HEK293 (cell line): ENCODE results near the gene ETF1.

Experiments used
- GFI1B ChIP-seq: fragments of 450-650 bp; formaldehyde crosslinking; IDR thresholded peaks from 2 replicates; pipeline ENCODE4 v1.5.1; 2016; ENCODE audit warnings: missing biosample characterization, missing genetic modification characterization
- GLI4 ChIP-seq: fragments of 450-650 bp; formaldehyde crosslinking; IDR thresholded peaks from 2 replicates; pipeline ENCODE4 v1.5.1; 2016; ENCODE audit warnings: missing biosample characterization, missing genetic modification characterization
- HOXD13 ChIP-seq: sonication (generic); formaldehyde crosslinking; IDR thresholded peaks from 2 replicates; pipeline ENCODE4 v1.8.0; 2022; ENCODE audit warnings: missing genetic modification reagents, borderline replicate concordance
- REPIN1 ChIP-seq: fragments of 450-650 bp; formaldehyde crosslinking; IDR thresholded peaks from 2 replicates; pipeline ENCODE4 v1.5.1; 2017; ENCODE audit warnings: missing biosample characterization, missing genetic modification characterization, low read depth
- WT1 ChIP-seq: fragments of 450-650 bp; formaldehyde crosslinking; IDR thresholded peaks from 2 replicates; pipeline ENCODE4 v1.5.1; 2016; ENCODE audit warnings: missing biosample characterization, missing genetic modification characterization
- ZBTB1 ChIP-seq: fragments of 450-650 bp; formaldehyde crosslinking; IDR thresholded peaks from 2 replicates; pipeline ENCODE4 v1.5.1; 2016; ENCODE audit warnings: missing biosample characterization, missing genetic modification characterization
- ZBTB11 ChIP-seq: fragments of 450-650 bp; formaldehyde crosslinking; conservative IDR thresholded peaks from 2 replicates; pipeline ENCODE4 v1.5.1; 2016; ENCODE audit warnings: low read depth, missing biosample characterization, missing genetic modification characterization
- ZBTB21 ChIP-seq: fragments of 450-650 bp; formaldehyde crosslinking; IDR thresholded peaks from 2 replicates; pipeline ENCODE4 v1.5.1; 2017; ENCODE audit warnings: missing biosample characterization, missing genetic modification characterization
- ZFP37 ChIP-seq: fragments of 450-650 bp; formaldehyde crosslinking; IDR thresholded peaks from 2 replicates; pipeline ENCODE4 v1.5.1; 2016; ENCODE audit warnings: missing biosample characterization, missing genetic modification characterization
- ZIC2 ChIP-seq: fragments of 450-650 bp; formaldehyde crosslinking; IDR thresholded peaks from 2 replicates; pipeline ENCODE4 v1.5.1; 2016; ENCODE audit warnings: missing biosample characterization, missing genetic modification characterization
- ZNF175 ChIP-seq: fragments of 450-650 bp; formaldehyde crosslinking; IDR thresholded peaks from 2 replicates; pipeline ENCODE4 v1.5.1; 2016; ENCODE audit warnings: missing biosample characterization, missing genetic modification characterization
- ZNF18 ChIP-seq: fragments of 450-650 bp; formaldehyde crosslinking; IDR thresholded peaks from 2 replicates; pipeline ENCODE4 v1.5.1; 2016; ENCODE audit warnings: missing biosample characterization, missing genetic modification characterization
- ZNF214 ChIP-seq: fragments of 450-650 bp; formaldehyde crosslinking; IDR thresholded peaks from 2 replicates; pipeline ENCODE4 v1.5.1; 2017; ENCODE audit warnings: missing biosample characterization, mild to moderate bottlenecking, missing genetic modification characterization, borderline replicate concordance
- ZNF280D ChIP-seq: fragments of 450-650 bp; formaldehyde crosslinking; IDR thresholded peaks from 2 replicates; pipeline ENCODE4 v1.5.1; 2016; ENCODE audit warnings: missing biosample characterization, missing genetic modification characterization
- ZNF324 ChIP-seq: fragments of 450-650 bp; formaldehyde crosslinking; IDR thresholded peaks from 2 replicates; pipeline ENCODE4 v1.5.1; 2016; ENCODE audit warnings: missing biosample characterization, missing genetic modification characterization
- ZNF354C ChIP-seq: fragments of 450-650 bp; formaldehyde crosslinking; IDR thresholded peaks from 2 replicates; pipeline ENCODE4 v1.5.1; 2016; ENCODE audit warnings: missing biosample characterization, missing genetic modification characterization, low read depth, borderline replicate concordance
- ZNF48 ChIP-seq: fragments of 450-650 bp; formaldehyde crosslinking; IDR thresholded peaks from 2 replicates; pipeline ENCODE4 v1.5.1; 2016; ENCODE audit warnings: missing biosample characterization, missing genetic modification characterization
- ZNF571 ChIP-seq: fragments of 450-650 bp; formaldehyde crosslinking; IDR thresholded peaks from 2 replicates; pipeline ENCODE4 v1.5.0; 2017; ENCODE audit warnings: missing biosample characterization, missing genetic modification characterization
- ZNF629 ChIP-seq: fragments of 450-650 bp; formaldehyde crosslinking; IDR thresholded peaks from 2 replicates; pipeline ENCODE4 v1.5.1; 2017; ENCODE audit warnings: missing biosample characterization, missing genetic modification characterization
- ZNF639 ChIP-seq: fragments of 450-650 bp; formaldehyde crosslinking; IDR thresholded peaks from 2 replicates; pipeline ENCODE4 v1.5.1; 2016; ENCODE audit warnings: missing biosample characterization, missing genetic modification characterization
- ZNF768 ChIP-seq: fragments of 450-650 bp; formaldehyde crosslinking; IDR thresholded peaks from 2 replicates; pipeline ENCODE4 v1.5.1; 2018; ENCODE audit warnings: missing biosample characterization, mild to moderate bottlenecking, missing genetic modification characterization
- TF ChIP-seq, protein P1 (sequence below): fragments of 450-650 bp; formaldehyde crosslinking; IDR thresholded peaks from 2 replicates; pipeline ENCODE4 v1.5.1; 2016; ENCODE audit warnings: missing biosample characterization, missing genetic modification characterization
- TF ChIP-seq, protein P2 (sequence below): fragments of 450-650 bp; formaldehyde crosslinking; optimal IDR thresholded peaks from 2 replicates; pipeline ENCODE3; 2016; ENCODE audit warnings: missing biosample characterization, mild to moderate bottlenecking, missing genetic modification characterization
- TF ChIP-seq, protein P3 (sequence below): fragments of 450-650 bp; formaldehyde crosslinking; IDR thresholded peaks from 2 replicates; pipeline ENCODE4 v1.5.1; 2016; ENCODE audit warnings: missing biosample characterization, missing genetic modification characterization

Gene ETF1

GRCh38 chr5:138491669-138492559 lies 51.1 kb downstream of the ETF1 start (continued):
- TF ChIP-seq GFI1B (tag by site-specific recombination): no peak
- TF ChIP-seq ZNF354C (tag by site-specific recombination): no peak
- 0 out of 2 replicates have a peak, but pooled peaks have one; percentile 9 for TF ChIP-seq WT1
- TF ChIP-seq ZNF768: no peak
- TF ChIP-seq ZBTB1 (tag by site-specific recombination): no peak
- TF ChIP-seq, protein P1, sequence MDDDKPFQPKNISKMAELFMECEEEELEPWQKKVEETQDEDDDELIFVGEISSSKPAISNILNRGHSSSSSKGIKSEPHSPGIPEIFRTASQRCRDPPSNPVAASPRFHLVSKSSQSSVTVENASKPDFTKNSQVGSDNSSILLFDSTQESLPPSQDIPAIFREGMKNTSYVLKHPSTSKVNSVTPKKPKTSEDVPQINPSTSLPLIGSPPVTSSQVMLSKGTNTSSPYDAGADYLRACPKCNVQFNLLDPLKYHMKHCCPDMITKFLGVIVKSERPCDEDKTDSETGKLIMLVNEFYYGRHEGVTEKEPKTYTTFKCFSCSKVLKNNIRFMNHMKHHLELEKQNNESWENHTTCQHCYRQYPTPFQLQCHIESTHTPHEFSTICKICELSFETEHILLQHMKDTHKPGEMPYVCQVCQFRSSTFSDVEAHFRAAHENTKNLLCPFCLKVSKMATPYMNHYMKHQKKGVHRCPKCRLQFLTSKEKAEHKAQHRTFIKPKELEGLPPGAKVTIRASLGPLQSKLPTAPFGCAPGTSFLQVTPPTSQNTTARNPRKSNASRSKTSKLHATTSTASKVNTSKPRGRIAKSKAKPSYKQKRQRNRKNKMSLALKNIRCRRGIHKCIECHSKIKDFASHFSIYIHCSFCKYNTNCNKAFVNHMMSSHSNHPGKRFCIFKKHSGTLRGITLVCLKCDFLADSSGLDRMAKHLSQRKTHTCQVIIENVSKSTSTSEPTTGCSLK (tag by site-specific recombination): no peak
- TF ChIP-seq, protein P2, sequence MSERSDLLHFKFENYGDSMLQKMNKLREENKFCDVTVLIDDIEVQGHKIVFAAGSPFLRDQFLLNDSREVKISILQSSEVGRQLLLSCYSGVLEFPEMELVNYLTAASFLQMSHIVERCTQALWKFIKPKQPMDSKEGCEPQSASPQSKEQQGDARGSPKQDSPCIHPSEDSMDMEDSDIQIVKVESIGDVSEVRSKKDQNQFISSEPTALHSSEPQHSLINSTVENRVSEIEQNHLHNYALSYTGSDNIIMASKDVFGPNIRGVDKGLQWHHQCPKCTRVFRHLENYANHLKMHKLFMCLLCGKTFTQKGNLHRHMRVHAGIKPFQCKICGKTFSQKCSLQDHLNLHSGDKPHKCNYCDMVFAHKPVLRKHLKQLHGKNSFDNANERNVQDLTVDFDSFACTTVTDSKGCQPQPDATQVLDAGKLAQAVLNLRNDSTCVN: peak; percentile 67
- no peak for TF ChIP-seq REPIN1 (tag by site-specific recombination)
- no peak for TF ChIP-seq ZBTB21 (tag by site-specific recombination)
- no peak for TF ChIP-seq ZNF280D (tag by site-specific recombination)
- no peak for TF ChIP-seq ZNF639 (tag by site-specific recombination)
- TF ChIP-seq, protein P3, sequence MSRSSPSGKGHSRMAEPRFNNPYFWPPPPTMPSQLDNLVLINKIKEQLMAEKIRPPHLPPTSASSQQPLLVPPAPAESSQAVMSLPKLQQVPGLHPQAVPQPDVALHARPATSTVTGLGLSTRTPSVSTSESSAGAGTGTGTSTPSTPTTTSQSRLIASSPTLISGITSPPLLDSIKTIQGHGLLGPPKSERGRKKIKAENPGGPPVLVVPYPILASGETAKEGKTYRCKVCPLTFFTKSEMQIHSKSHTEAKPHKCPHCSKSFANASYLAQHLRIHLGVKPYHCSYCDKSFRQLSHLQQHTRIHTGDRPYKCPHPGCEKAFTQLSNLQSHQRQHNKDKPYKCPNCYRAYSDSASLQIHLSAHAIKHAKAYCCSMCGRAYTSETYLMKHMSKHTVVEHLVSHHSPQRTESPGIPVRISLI (tag by site-specific recombination): no peak
- no peak for TF ChIP-seq ZFP37 (tag by site-specific recombination)
- no peak for TF ChIP-seq ZNF18 (tag by site-specific recombination)
- TF ChIP-seq ZNF571 (tag by site-specific recombination): no peak
- TF ChIP-seq HOXD13: no peak
- no peak for TF ChIP-seq ZNF629 (tag by site-specific recombination)
- no peak for TF ChIP-seq ZNF324
- TF ChIP-seq ZNF214: no peak
- TF ChIP-seq ZIC2: no peak
- no peak for TF ChIP-seq ZNF48 (tag by site-specific recombination)
- 0 out of 2 replicates have a peak, but pooled peaks have one; percentile 32 for TF ChIP-seq GLI4
- no peak for TF ChIP-seq ZNF175 (tag by site-specific recombination)
- peak; percentile 35; the same call in 1 of the 2 replicates for TF ChIP-seq ZBTB11
